ENCODE measurements around the gene IRGC.

DNA sequence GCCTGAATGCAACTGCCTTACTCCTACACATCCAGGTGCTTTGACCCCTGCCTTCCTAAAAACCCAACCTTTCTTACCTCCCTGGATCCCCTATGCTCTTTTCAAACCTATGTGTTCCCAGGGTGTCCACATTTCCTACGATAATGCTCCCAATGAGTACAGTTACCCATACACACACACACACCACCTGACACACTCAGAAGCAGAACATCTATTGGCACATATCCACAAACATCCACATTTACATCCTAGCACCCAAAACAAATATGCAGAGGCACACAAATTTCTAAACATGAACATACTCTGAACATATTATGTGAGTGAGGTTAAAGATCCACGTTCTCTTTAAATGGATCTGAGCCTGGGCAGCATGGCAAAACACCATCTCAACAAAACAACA, 23.5 kb upstream of the IRGC start:
- no peak for TF ChIP-seq CTCF (IDR thresholded peaks at IDR 0.05; ENCODE audit: insufficient read depth, low read length, poor library complexity, severe bottlenecking)
- no peak for TF ChIP-seq EZH2phosphoT487 (conservative IDR thresholded peaks at IDR 0.05; ENCODE audit: low read length)

All from SU-DHL-6 (cell line).